Fibroblast of mammary gland (primary cell): ENCODE measurements around the gene EXTL1.

Source experiments
- DNase-seq: peaks from one replicate; pipeline ENCODE4 v3.0.0-alpha.2; 2010; ENCODE audit warnings: low read depth
- H3K4me3 ChIP-seq: 2 replicates; pipeline ENCODE4 v1.5.1; 2011; ENCODE audit warnings: low read depth, mild to moderate bottlenecking, low read length, moderate library complexity; ENCODE audit not compliant: control insufficient read depth
- TF ChIP-seq, protein P1 (sequence below): conservative IDR thresholded peaks from 2 replicates; pipeline ENCODE4 v1.5.1; 2011; ENCODE audit warnings: low read depth, low read length, inconsistent platforms; ENCODE audit not compliant: control insufficient read depth, insufficient read depth

The EXTL1 gene

DNA sequence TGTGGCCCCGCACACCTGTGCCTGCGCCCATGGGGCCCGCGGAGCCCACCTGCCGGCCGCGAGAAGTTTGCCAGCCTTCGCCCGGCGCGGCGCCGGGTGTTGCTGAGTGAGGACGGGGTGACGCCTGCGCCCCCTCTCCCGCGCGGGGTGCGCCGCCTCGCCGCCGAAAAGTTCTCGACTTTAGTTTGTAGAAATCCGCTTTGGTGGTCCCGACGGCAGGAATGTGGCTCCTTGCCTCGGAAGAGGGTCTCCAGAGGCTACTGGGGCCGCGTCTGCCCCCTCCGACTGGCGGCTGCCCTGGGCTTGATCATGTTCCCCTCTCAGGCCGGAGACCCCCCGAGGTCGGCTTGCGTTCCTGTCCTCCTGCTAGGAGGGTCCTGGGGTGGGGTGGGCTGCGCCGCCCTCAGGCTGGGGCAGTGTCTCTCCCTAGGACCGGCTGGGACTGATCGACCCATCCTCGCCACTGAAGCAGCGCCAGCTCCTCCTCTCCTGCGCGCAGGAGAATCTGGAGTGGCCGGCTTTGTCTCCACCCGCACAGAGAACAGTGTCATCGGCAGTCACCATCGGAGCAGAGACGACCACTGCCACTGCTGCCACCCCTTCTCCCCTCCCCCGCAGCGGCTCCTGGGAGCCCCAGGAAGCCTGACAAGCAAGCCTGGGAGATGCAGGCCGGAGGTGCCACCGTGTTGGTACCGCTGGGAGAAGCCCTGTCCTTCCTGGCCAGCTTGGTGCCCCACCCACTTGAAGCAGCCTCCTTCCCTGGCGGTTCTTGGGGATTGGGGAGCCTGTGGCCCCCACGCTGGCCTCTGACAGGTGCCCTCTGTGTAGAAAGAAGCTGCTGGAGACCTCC is 24.9 kb downstream of the EXTL1 start:
- no peak for DNase-seq
- H3K4me3 ChIP-seq: no peak overlapping the region
- TF ChIP-seq, protein P1, sequence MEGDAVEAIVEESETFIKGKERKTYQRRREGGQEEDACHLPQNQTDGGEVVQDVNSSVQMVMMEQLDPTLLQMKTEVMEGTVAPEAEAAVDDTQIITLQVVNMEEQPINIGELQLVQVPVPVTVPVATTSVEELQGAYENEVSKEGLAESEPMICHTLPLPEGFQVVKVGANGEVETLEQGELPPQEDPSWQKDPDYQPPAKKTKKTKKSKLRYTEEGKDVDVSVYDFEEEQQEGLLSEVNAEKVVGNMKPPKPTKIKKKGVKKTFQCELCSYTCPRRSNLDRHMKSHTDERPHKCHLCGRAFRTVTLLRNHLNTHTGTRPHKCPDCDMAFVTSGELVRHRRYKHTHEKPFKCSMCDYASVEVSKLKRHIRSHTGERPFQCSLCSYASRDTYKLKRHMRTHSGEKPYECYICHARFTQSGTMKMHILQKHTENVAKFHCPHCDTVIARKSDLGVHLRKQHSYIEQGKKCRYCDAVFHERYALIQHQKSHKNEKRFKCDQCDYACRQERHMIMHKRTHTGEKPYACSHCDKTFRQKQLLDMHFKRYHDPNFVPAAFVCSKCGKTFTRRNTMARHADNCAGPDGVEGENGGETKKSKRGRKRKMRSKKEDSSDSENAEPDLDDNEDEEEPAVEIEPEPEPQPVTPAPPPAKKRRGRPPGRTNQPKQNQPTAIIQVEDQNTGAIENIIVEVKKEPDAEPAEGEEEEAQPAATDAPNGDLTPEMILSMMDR: no peak

- H3K4me3 ChIP-seq: no peak overlapping the region
- TF ChIP-seq, protein P1: no peak
- DNase-seq: no peak
Measured at GRCh38 chr1:26047278-26047874, 25.8 kb downstream of the EXTL1 start.

- H3K4me3 ChIP-seq: no peak overlapping the region
- TF ChIP-seq, protein P1: no peak
- peak; percentile 18 for DNase-seq
Measured at GRCh38 chr1:26049531-26050247, 28.1 kb downstream of the EXTL1 start.

GRCh38 chr1:26050248-26050640 is 28.7 kb downstream of the EXTL1 start:
- TF ChIP-seq, protein P1: no peak
- no peak overlapping the region for H3K4me3 ChIP-seq
- no peak for DNase-seq

DNA sequence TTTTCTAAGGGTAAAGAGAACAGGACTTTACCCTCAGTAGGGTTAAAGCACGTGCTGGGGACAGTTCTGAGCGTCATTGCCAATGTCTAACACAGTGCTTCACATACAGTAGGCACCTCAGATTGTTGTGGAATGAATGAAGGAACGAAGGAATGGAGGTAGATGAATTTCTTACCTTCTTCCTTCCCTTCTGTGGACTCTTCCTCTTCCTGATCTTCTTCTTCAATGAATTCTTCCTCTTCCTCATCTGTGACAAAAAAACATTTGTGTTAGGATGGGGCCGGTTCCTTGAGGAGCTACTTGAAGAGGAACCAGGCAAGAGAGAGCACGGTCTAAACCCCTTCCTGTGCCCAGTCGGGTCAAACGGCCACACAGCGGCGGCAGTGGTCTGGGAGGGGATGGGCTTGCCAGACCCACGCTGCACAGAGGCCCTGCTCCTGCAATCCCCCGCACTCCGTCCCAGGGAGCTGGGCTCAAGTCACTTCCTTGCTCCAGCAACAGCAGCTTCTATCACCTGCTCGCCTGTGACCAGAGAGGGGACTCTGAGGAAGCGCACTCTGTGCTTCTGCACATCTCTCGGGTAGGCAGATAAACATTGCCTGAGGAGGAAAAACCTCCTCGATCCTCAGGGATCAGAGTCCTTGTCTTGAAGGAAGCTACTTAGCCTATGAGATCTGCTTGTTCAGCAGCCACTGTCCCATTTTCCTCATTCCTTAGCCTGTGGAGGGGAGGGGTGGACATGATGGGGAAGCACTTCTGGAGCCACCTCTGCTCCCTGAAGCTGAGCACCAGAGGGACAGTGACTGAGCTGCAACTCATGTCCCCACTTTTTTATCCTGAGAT is 32.4 kb downstream of the EXTL1 start:
- DNase-seq: no peak
- no peak overlapping the region for H3K4me3 ChIP-seq
- TF ChIP-seq, protein P1: no peak

GRCh38 chr1:26055041-26055440 is 33.5 kb downstream of the EXTL1 start:
- H3K4me3 ChIP-seq: no peak overlapping the region
- DNase-seq: no peak
- TF ChIP-seq, protein P1: no peak
